K562 (cell line): ENCODE measurements around the gene NEURL4. TPM values are rescaled to one million over a fixed set of nuclear protein-coding genes. Genes with fewer than 3 reads are reported as not detected.

Experiments
- ATAC-seq: fragments of 200-7000 bp; cut with Tn5 transposase; 3 replicates; pipeline ENCODE4 v1.9.1; 2020; ENCODE audit warnings: moderate library complexity
- BruUV-seq: library from RNA; stranded (reverse); fragments of 400-500 nt; replicated peaks from 2 replicates; lab custom pipeline; 2021; lab: Mats Ljungman, UMichigan
- CTCF ChIA-PET: fragments of 300-600 bp; formaldehyde crosslinking; extraction: SDS; loops from one replicate; lab custom pipeline; 2021; ENCODE audit warnings: low intra/inter-chr PET ratio; lab: Yijun Ruan, JAX
- POLR2A ChIA-PET: fragments of 300-600, 350-650 bp; sonication (Branson Sonifier 250); formaldehyde crosslinking; extraction: SDS; loops from one replicate; lab custom pipeline; 2021; ENCODE audit warnings: antibody characterized with exemption, inconsistent platforms; lab: Yijun Ruan, JAX
- DNase-seq, 4 experiments: peaks; one replicate each; pipeline versions ENCODE4 v3.0.0 to v3.0.0-alpha.2; 2011 to 2018; ENCODE audit warnings: low spot score in 3 of 4, mixed read lengths in 3 of 4; ENCODE audit errors: extremely low read depth in 1 of 4
- FAIRE-seq: peaks from 2 replicates; lab custom pipeline; 2011; peaks lifted over from hg19 to GRCh38; lab: Jason Lieb, UNC
- H2AFZ ChIP-seq: 2 replicates; pipeline ENCODE4 v1.6.0; 2011; ENCODE audit warnings: low read depth, low read length, control low read depth, inconsistent platforms
- H3K27ac ChIP-seq: fragments of 200-600 bp; 3 replicates; pipeline ENCODE4 v1.8.0; 2011; ENCODE audit warnings: low read depth, mild to moderate bottlenecking, control low read depth, inconsistent platforms, low read length, moderate library complexity, mixed read lengths; ENCODE audit errors: extremely low read depth
- H3K27me3 ChIP-seq, 2 experiments: fragments of 300-600 bp in 1 of 2; 2 replicates in 1 of 2; 3 replicates in 1 of 2; pipeline versions ENCODE4 v1.6.0 to v1.8.0; 2011; ENCODE audit warnings: inconsistent platforms in 2 of 2, low read length in 2 of 2, mild to moderate bottlenecking in 1 of 2, mixed read lengths in 1 of 2, moderate library complexity in 1 of 2; ENCODE audit not compliant: control insufficient read depth in 2 of 2, insufficient read depth in 2 of 2
- H3K36me3 ChIP-seq: fragments of 300-600 bp; 3 replicates; pipeline ENCODE4 v1.8.0; 2011; ENCODE audit warnings: mild to moderate bottlenecking, low read length, inconsistent platforms; ENCODE audit not compliant: control insufficient read depth, insufficient read depth
- H3K4me1 ChIP-seq, 2 experiments: fragments of 200-600 bp in 1 of 2; replicated peaks in 1 of 2; 2 replicates in 1 of 2; 3 replicates in 1 of 2; pipeline versions ENCODE4 v1.5.1 to v1.8.0; 2011; ENCODE audit warnings: inconsistent platforms in 2 of 2, low read length in 2 of 2, mild to moderate bottlenecking in 1 of 2, mixed read lengths in 1 of 2, moderate library complexity in 1 of 2; ENCODE audit not compliant: control insufficient read depth in 2 of 2, insufficient read depth in 2 of 2
- H3K4me2 ChIP-seq: 2 replicates; pipeline ENCODE4 v1.6.1; 2011; ENCODE audit warnings: low read length, control low read depth, inconsistent platforms, mixed read lengths; ENCODE audit not compliant: insufficient read depth
- H3K4me3 ChIP-seq: fragments of 200-600 bp; sonication (generic), shearing (Covaris generic); 2 replicates; pipeline ENCODE4 v1.5.1; 2016; ENCODE audit warnings: control low read depth, inconsistent platforms
- H3K79me2 ChIP-seq: fragments of 200-600 bp; 3 replicates; pipeline ENCODE4 v1.8.0; 2011; ENCODE audit warnings: low read length, inconsistent platforms; ENCODE audit not compliant: control insufficient read depth, insufficient read depth
- H3K9ac ChIP-seq, 2 experiments: 2 replicates each; pipeline versions ENCODE4 v1.6.0 to v1.6.1; 2011; ENCODE audit warnings: low read depth in 2 of 2, low read length in 2 of 2, control low read depth in 1 of 2, inconsistent platforms in 1 of 2, mild to moderate bottlenecking in 1 of 2, mixed read lengths in 1 of 2; ENCODE audit not compliant: insufficient read depth in 1 of 2
- H3K9me1 ChIP-seq: one replicate; pipeline ENCODE4 v1.6.0; 2011; ENCODE audit warnings: inconsistent platforms, mild to moderate bottlenecking, low read length, moderate library complexity; ENCODE audit not compliant: control insufficient read depth, insufficient read depth
- H3K9me3 ChIP-seq: replicated peaks from 2 replicates; pipeline ENCODE4 v1.5.1; 2011; ENCODE audit warnings: low read depth, low read length, inconsistent platforms; ENCODE audit not compliant: control insufficient read depth, insufficient read depth
- H4K20me1 ChIP-seq: replicated peaks from 2 replicates; pipeline ENCODE4 v1.6.1; 2011; ENCODE audit warnings: low read length, inconsistent platforms, mixed read lengths; ENCODE audit not compliant: control insufficient read depth, insufficient read depth
- BACH1 ChIP-seq: fragments of 200-800 bp; sonication (Bioruptor generic); IDR thresholded peaks from 2 replicates; pipeline ENCODE4 v1.6.1; 2016; ENCODE audit warnings: missing genetic modification characterization, missing compliant biosample characterization
- CC2D1A ChIP-seq: fragments of 450-650 bp; IDR thresholded peaks from 2 replicates; pipeline ENCODE4 v1.6.1; 2017; ENCODE audit warnings: mild to moderate bottlenecking
- GTF2A2 ChIP-seq: IDR thresholded peaks from 2 replicates; pipeline ENCODE4 v1.6.1; 2016; ENCODE audit warnings: mild to moderate bottlenecking, missing genetic modification characterization, missing compliant biosample characterization
- MED1 ChIP-seq: sonication (generic); formaldehyde crosslinking; IDR thresholded peaks from 2 replicates; pipeline ENCODE4 v1.8.1; 2023; ENCODE audit warnings: missing genetic modification reagents, borderline replicate concordance
- PBX2 ChIP-seq, 2 experiments: IDR thresholded peaks in 1 of 2; conservative IDR thresholded peaks in 1 of 2; 2 replicates each; pipeline ENCODE4 v1.6.1; 2016; ENCODE audit warnings: low read depth in 2 of 2, mild to moderate bottlenecking in 1 of 2, missing compliant biosample characterization in 1 of 2, missing genetic modification characterization in 1 of 2, moderate library complexity in 1 of 2
- ZNF518B ChIP-seq: fragments of 250-450 bp; sonication (Bioruptor Pico); IDR thresholded peaks from 2 replicates; pipeline ENCODE4 v1.5.0; 2021; ENCODE audit warnings: mild to moderate bottlenecking, moderate library complexity
- WGBS: fragments of 100-300 bp; shearing (Covaris generic); methylation state at CpG from one replicate; pipeline ENCODE4 v1.1.6; 2016; ENCODE audit warnings: low coverage, mixed read lengths; ENCODE audit not compliant: insufficient coverage; ENCODE audit errors: missing lambda C conversion rate; 5-methylcytosine and 5-hydroxymethylcytosine counted together
- in situ Hi-C: fragments of 300-500 bp; cut with MboI; formaldehyde crosslinking; loops from 4 replicates; pipeline ENCODE4 v1.15.0; 2018; ENCODE audit warnings: inconsistent platforms, mixed read lengths
- intact Hi-C: fragments of 100-400 bp; cut with micrococcal nuclease; formaldehyde crosslinking; loops from 2 replicates; pipeline ENCODE4 v1.14.2; 2022
- polyA plus RNA-seq, 8 experiments: library from polyadenylated mRNA; depleted of rRNA in 4 of 8; stranded (reverse) in 5 of 8; unstranded in 3 of 8; fragments of >200 nt; fragmentation: Nextera tagmentation in 2 of 8; fragmentation: Illumina TruSeq in 1 of 8; extraction: Ambion mirVana in 2 of 8; extraction: Trizol in 1 of 8; gene quantifications; 2 replicates each; pipeline versions ENCODE4 v1.2.1 to v1.2.3, GENCODE V29; 2011 to 2014; ENCODE audit warnings: inconsistent platforms in 1 of 8, missing spikeins in 1 of 8
- total RNA-seq, 7 experiments: library from RNA; depleted of rRNA in 6 of 7; stranded (reverse); fragments of >200 nt in 6 of 7; fragmentation: Illumina TruSeq in 2 of 7; extraction: Trizol in 2 of 7; gene quantifications; 2 replicates each; pipeline versions ENCODE4 v1.2.1 to v1.2.3, GENCODE V29; 2011 to 2021; ENCODE audit warnings: low replicate concordance in 1 of 7

Gene NEURL4
- total and polyA plus RNA-seq, 9 of the 15 experiments (the other 6 are each of a cell fraction or from before 2014, with no cell fraction given): 0.08 to 37.4 (median 11.5) TPM

DNA sequence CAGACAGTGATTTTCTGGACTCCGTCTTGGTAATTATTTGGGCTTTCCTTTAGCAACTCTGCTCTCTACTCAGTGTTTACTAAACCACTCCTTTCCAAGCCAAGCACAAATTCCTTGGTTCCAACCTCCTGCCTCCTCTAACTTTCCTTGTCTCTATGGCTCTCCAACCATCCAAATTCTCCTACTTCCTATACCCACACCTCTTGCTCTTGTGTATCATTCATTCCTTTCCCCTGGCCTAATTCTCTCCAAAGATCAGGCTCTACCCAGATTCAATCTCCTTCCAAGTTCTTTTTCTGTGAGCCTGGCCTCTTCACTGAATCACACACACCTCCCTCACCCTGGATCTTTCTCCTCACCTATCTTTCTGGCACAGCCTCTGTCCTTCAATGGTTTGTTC, 1.1 kb downstream of the NEURL4 start:
- Histone ChIP-seq H3K79me2 (peaks cover 16% of the 10 kb centered on the region), H3K27me3 (no peaks in the 10 kb centered on the region), H3K9me3 (no peaks in the 10 kb centered on the region), H3K4me2 (peak overlapping the region; percentile 93), H3K9ac (peak overlapping the region in 1 of 2 experiments; percentile 72; a peak in 3 of 4 replicates), H3K4me1 (peaks cover 11 to 42% of the 10 kb centered on the region in 2 experiments), H3K27ac (no peak overlapping the region), H4K20me1 (no peaks in the 10 kb centered on the region), H3K36me3 (peaks cover 36% of the 10 kb centered on the region; the same call in 2 of the 3 replicates), H2AFZ (no peak overlapping the region), H3K4me3 (peak overlapping the region; percentile 78), H3K9me1 (no peaks in the 10 kb centered on the region)
- ATAC-seq (no peak), DNase-seq (no peak), FAIRE-seq (no peak)
- ChIA-PET CTCF (no interaction called here), POLR2A (interaction anchor here (2.4 kb wide), 1 partner anchor 14 kb away, joined by 21 read pairs; no protein-coding TSS in a partner anchor)
- in situ Hi-C loops: no loop called here
- no TSS peak for BruUV-seq
- intact Hi-C loops: no loop called here
- WGBS: 57% methylated on average over 1 of the region's 1 CpG
- TF ChIP-seq PBX2 (CRISPR knock-in tag; IDR thresholded peaks at IDR 0.05; ENCODE audit: low read depth) (no peak), PBX2 (tag; conservative IDR thresholded peaks at IDR 0.05; ENCODE audit: low read depth) (no peak), GTF2A2 (no peak), CC2D1A (no peak), ZNF518B (CRISPR knock-in tag) (no peak), BACH1 (tag) (no peak), MED1 (CRISPR knock-in tag) (no peak)
